PFSK-1 (cell line): ENCODE measurements around the gene ABHD4.

Source experiments
- FOXP2 ChIP-seq: optimal IDR thresholded peaks from 2 replicates; pipeline ENCODE3; 2011; ENCODE audit warnings: borderline replicate concordance, control low read depth, inconsistent platforms; ENCODE audit not compliant: insufficient read depth; ENCODE audit errors: extremely low read length, extremely low read depth
- POLR2AphosphoS5 ChIP-seq: IDR thresholded peaks from 2 replicates; pipeline ENCODE4 v1.6.1; 2012; ENCODE audit warnings: low read depth, mild to moderate bottlenecking, control low read depth, low read length, moderate library complexity
- SIN3A ChIP-seq: IDR thresholded peaks from 2 replicates; pipeline ENCODE4 v1.6.1; 2012; ENCODE audit warnings: mild to moderate bottlenecking, low read length, moderate library complexity, borderline replicate concordance; ENCODE audit not compliant: insufficient read depth

- no peak for TF ChIP-seq FOXP2
- TF ChIP-seq SIN3A, result no peak
- no peak for TF ChIP-seq POLR2AphosphoS5
Observed at GRCh38 chr14:22552827-22553076, 45.3 kb upstream of the ABHD4 start.
